Astrocyte of the cerebellum (primary cell): ENCODE results near the gene TMEM235.
"Not testable (repeated sequence)": the region's sequence is repeated elsewhere in the genome, so short reads cannot be mapped to it uniquely, and the experiment has no call there.

Source experiments
- DNase-seq: peaks from one replicate; pipeline ENCODE4 v3.0.0-alpha.2; 2011; ENCODE audit warnings: low read depth
- H3K4me3 ChIP-seq: 2 replicates; pipeline ENCODE4 v1.5.1; 2011; ENCODE audit warnings: mild to moderate bottlenecking, low read depth, low read length, moderate library complexity
- in situ Hi-C: cut with HindIII; loops from 2 replicates; pipeline ENCODE4 v1.10.0; 2017; ENCODE audit warnings: low sequenced_read_pairs
- TF ChIP-seq, protein P1 (sequence below): IDR thresholded peaks from 2 replicates; pipeline ENCODE4 v1.5.1; 2012; ENCODE audit warnings: low read length, low read depth, moderate library complexity, mild to moderate bottlenecking; ENCODE audit errors: missing control alignments

Gene TMEM235

DNA sequence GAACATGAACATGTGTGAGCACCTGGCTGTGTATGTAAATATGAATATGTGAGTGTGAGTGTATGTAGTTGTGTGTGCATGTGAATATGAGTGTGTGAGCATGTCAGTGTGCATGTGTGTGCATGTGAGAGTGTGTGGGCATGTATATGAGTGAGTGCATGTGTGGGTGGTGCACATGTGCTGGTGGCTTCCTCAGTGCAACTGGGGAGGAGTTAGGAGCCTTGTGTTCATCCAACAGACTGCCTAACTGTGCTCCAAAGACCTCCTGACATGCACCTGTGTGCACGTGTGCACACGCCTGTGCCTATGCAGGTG lies 1.4 kb downstream of the TMEM235 start:
- in situ Hi-C loops, result no loop called here
- no peak for DNase-seq
- TF ChIP-seq, protein P1, sequence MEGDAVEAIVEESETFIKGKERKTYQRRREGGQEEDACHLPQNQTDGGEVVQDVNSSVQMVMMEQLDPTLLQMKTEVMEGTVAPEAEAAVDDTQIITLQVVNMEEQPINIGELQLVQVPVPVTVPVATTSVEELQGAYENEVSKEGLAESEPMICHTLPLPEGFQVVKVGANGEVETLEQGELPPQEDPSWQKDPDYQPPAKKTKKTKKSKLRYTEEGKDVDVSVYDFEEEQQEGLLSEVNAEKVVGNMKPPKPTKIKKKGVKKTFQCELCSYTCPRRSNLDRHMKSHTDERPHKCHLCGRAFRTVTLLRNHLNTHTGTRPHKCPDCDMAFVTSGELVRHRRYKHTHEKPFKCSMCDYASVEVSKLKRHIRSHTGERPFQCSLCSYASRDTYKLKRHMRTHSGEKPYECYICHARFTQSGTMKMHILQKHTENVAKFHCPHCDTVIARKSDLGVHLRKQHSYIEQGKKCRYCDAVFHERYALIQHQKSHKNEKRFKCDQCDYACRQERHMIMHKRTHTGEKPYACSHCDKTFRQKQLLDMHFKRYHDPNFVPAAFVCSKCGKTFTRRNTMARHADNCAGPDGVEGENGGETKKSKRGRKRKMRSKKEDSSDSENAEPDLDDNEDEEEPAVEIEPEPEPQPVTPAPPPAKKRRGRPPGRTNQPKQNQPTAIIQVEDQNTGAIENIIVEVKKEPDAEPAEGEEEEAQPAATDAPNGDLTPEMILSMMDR, result no peak
- H3K4me3 ChIP-seq, result no peak overlapping the region

DNA sequence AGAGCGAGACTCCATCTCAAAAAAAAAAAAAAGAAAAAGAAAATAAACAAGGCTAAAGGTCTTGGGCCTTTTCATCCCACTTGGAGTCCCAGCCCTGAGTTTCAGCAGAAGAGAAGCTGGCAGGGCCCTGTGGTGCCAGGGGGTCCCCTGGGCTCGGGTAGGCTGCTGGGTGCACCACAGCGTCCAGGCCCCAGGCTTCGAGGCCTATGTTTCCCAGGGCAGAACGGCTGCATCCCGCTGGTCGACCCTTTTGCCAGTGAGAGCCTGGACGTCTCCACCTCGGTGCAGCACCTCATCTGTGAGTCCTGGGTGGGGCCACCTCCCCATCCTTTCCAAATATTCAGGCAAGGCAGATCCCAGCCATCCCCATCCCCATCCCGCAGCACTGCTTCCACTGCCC lies 2.2 kb downstream of the TMEM235 start:
- H3K4me3 ChIP-seq, result no peak overlapping the region
- in situ Hi-C loops, result no loop called here
- TF ChIP-seq, protein P1, result no peak
- DNase-seq, result no peak

DNA sequence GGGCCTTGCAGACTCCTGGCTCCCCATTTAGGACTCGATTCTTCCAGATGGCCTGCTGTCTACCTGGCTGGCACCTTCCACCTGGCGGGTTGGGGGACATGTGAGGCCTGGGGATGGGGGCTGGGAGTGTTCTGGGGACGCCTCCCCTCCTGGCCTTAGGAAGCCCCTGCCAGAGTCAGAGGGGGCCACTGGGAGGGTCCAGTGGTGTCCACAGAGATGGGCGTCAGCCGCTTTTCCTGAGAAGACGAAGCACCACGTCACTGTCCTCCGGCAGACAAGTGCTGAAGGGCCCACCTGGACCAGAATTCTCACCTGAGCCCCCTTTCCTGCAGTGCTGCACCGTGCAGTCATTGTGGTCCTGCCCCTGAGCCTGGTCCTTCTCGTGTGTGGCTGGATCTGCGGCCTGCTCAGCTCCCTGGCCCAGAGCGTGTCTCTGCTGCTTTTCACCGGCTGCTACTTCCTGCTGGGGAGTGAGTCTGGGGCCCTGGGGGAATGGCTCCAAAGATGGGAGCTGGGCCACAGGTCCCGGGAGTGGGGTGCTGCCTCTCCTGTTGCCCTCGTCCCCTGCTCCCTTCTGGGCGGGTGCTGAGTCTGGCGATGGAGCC lies 2.9 kb downstream of the TMEM235 start:
- in situ Hi-C loops, result no loop called here
- DNase-seq, result no peak
- TF ChIP-seq, protein P1, result no peak
- no peak overlapping the region for H3K4me3 ChIP-seq

DNA sequence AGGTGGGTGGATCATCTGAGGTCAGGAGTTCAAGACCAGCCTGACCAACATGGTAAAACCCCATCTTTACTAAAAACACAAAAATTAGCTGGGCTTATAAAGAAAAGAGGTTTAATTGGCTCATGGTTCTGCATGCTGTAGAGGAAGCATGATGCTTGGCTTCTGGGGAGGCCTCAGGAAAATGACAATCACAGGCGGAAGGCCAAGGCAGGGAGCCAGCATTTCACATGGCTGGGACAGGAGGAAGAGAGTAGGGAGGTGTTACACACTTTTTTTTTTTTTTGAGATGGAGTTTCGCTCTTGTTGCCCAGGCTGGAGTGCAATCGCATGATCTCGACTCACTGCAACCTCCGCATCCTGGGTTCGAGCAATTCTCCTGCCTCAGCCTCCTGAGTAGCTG lies 3.6 kb downstream of the TMEM235 start:
- DNase-seq, in situ Hi-C loops, H3K4me3 ChIP-seq: not testable (repeated sequence)

DNA sequence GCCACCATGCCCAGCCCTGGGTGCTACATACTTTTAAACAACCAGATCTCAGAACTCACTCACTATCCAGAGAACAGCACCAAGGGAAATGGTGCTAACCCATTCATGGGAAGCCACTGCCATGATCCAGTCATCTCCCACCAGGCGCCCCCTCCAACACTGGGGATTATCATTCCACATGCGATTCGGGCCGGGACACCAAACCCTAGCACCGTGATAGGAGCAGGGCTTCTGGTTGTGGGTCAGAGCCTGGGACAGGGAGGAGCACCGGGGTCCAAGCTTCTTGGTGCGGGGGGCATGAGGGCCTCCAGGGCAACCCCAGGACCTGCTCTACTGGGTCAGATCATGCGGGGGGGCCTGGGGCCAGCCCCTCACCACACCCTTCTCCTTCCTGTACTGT lies 4.5 kb downstream of the TMEM235 start:
- no peak for DNase-seq
- TF ChIP-seq, protein P1, result no peak
- in situ Hi-C loops, result no loop called here
- H3K4me3 ChIP-seq, result no peak overlapping the region

DNA sequence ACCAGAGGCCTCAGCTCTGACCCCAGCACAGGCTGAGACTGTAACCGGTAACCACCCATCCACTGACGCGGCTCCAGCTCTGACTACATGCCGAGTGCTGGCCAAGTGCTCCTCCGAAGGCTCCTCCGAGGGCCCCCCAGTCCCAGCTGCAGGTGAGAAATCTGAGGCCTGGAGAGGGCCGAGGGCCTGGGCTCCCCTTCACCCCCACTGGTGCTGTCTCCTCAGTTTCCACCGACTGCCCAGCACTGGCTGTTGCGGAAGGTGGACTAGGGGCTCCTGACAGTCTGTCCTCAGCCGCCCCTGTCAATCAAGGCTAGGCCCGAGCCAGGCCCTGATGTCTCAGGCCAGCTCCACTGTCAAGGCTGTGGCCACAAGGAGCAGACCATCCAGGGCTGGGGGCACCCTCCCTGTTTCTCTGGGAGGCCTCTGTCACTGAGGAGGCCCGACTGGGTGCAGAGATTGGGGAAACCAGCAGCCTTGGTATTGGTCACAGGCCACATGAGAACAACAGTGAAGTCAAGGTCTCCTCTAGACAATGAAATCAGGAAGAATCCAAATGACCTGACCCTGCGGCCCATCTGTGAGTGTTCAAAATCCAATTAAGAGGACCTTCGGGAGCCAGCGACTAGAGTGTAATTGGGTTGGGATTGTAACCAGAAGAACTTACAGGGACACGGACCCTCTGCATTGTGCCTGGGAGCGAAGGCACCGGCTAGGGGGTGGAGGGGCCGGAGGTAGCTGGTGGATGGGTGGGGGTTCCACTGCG lies 5.1 kb downstream of the TMEM235 start:
- TF ChIP-seq, protein P1, result no peak
- DNase-seq, result no peak
- in situ Hi-C loops, result no loop called here
- no peak overlapping the region for H3K4me3 ChIP-seq

DNA sequence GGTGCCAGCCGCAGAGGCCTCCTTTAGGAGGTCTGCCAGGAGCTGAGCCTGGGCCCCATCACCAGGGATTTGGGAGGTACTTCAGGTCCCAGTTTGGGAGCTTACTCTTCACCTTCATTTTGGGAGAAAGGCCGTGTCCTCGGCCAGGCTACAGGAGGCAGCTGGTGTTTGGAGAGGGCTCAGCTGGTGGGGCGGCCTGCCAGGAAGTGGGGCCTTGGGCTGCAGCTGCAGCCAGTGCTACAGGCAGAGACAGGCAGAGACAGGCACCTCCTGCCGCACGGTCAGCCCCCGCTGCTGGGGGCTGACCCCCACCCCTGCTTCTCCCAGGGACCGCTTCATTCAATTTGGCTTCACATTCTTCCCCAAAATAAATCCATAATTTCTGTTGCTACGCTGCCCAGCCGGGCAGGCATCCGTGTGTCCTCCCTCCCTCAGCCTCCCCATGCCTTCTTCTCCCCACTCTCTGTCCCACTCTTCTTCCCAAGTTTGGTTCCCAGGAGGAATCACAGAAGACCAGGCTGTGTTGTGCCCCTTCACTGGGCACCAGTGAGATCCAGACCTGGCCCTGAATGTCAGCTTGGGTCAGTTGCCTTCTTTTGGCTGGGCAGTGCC lies 6.1 kb downstream of the TMEM235 start:
- in situ Hi-C loops, result no loop called here
- no peak overlapping the region for H3K4me3 ChIP-seq
- TF ChIP-seq, protein P1, result no peak
- no peak for DNase-seq
